ENCODE measurements around the gene SPATS2.

DNA sequence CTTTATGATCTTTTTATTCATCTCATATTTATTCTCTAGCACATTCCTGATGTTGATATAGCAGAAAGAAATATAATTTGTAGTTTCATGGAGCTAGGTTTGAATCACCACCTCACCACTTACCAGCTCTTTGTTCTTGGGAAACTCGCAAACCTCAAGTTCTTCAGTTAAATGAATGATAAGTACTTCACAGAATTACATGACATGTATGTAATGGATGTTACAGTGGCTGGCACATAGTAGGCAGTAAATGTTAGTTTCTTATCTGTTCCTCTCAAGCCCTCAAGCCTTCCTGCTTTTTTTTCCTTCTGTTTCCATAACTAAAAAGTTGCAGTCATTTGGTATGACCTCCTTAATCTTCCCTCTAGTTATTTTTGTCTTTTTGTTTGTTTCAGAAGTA, 54.9 kb downstream of the SPATS2 start:
- TF ChIP-seq EP300 (IDR thresholded peaks at IDR 0.05) (no peak), POLR2A (IDR thresholded peaks at IDR 0.05) (no peak)
- TF ChIP-seq, protein P1, sequence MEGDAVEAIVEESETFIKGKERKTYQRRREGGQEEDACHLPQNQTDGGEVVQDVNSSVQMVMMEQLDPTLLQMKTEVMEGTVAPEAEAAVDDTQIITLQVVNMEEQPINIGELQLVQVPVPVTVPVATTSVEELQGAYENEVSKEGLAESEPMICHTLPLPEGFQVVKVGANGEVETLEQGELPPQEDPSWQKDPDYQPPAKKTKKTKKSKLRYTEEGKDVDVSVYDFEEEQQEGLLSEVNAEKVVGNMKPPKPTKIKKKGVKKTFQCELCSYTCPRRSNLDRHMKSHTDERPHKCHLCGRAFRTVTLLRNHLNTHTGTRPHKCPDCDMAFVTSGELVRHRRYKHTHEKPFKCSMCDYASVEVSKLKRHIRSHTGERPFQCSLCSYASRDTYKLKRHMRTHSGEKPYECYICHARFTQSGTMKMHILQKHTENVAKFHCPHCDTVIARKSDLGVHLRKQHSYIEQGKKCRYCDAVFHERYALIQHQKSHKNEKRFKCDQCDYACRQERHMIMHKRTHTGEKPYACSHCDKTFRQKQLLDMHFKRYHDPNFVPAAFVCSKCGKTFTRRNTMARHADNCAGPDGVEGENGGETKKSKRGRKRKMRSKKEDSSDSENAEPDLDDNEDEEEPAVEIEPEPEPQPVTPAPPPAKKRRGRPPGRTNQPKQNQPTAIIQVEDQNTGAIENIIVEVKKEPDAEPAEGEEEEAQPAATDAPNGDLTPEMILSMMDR (IDR thresholded peaks at IDR 0.05) = no peak

Measured in sigmoid colon (tissue), 4 donors.